Hindlimb muscle (tissue), 1 donor: Measurements from ENCODE around the gene CADM1. TPM values are rescaled to one million over a fixed set of nuclear protein-coding genes. Genes with fewer than 3 reads are reported as not detected.
A peak's percentile ranks its signal among the peaks of the same experiment; 100 is the strongest.
"Not testable (repeated sequence)": the region's sequence is repeated elsewhere in the genome, so short reads cannot be mapped to it uniquely, and the experiment has no call there.

Experiments
- DNase-seq: peaks from one replicate; pipeline ENCODE4 v3.0.0-alpha.2; 2013
- polyA plus RNA-seq: library from polyadenylated mRNA; unstranded; fragments of 120-200 nt; gene quantifications from one replicate; pipeline ENCODE4 v1.2.1, GENCODE V29; 2013; ENCODE audit not compliant: insufficient read length

Gene CADM1
- polyA plus RNA-seq, 1 donor = 23.1 TPM

DNA sequence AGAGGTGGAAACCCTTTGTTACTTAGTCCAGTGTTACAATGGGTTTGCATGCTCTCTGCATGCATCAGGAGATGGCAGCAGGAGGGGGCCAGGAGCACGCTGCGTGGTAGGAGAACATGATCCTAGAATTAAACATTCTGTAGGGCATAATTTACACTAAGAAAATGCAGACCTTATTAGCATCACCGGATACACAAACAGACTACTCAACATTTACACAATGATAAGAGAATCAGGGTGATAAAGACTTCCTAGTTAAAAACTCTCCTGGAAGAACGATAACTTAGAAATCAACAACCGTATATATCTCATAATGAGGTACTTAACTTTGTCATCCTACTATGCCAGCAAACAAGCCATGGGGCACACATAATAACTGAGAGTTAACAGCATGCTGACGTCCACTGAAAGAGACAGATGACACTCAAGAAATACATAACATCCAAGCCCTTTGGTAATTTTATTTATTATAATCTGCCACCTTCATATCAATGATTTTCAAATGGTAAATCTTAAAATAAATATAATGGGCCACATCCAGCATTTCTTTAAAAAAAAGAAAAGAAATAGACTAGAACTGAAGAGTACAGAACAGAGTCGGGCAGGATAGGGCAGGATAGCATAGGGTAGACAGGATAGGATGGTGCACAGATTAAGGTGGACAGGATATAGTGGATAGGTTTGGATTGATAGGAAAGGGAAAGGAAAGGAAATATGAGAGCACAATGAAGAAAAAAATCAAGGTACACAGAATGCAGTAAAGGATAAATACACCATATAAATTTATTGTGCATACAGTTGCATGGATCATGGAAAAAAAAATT lies 27.5 kb downstream of the CADM1 start:
- no peak for DNase-seq

DNA sequence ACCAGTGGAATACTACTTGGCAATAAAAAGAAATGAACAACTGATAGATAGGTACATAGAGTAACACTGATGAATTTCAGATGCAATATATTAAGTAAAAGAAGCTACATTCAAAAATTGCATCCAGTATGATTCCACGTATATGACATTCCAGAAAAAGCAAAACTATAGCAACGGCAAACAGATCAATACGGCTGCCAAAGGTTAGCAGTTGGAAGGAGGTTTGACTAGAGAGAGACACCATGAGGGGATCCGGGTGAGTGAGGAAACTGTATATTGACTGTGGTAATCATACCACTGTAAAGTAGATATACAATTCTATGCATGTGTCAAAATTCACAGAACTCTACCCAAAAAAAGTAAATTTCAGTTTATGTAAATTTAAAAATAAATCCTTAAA lies 28.7 kb downstream of the CADM1 start:
- DNase-seq = no peak

- not testable (repeated sequence) for DNase-seq
These were observed 29.9 kb downstream of the CADM1 start for GRCh38 chr11:115474306-115474705.

GRCh38 chr11:115473167-115473566 lies 31.0 kb downstream of the CADM1 start:
- DNase-seq = no peak

- DNase-seq = no peak
These were observed 32.8 kb downstream of the CADM1 start for GRCh38 chr11:115471367-115471766.

- no peak for DNase-seq
These were observed 33.3 kb downstream of the CADM1 start for GRCh38 chr11:115470928-115471327.

GRCh38 chr11:115469361-115469760 lies 34.9 kb downstream of the CADM1 start:
- DNase-seq = no peak

DNA sequence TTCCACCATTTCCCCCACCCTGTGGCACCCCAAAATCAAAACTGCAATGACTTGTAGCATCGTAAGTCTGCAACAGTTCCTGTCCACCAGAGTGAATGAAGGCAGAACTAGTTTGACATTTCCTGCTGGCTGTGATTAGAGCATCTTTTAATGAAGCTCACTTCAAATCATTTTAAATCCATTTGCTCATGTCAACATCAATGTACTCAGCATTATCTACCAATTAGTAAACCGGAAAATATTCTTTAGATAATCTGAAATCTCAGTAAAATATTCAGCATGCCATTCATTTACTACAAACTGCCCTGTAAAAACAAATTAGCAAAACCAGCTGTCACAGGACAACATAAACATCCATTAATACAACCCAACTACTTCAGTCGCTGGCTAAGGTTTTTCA lies 38.1 kb downstream of the CADM1 start:
- DNase-seq = no peak

DNA sequence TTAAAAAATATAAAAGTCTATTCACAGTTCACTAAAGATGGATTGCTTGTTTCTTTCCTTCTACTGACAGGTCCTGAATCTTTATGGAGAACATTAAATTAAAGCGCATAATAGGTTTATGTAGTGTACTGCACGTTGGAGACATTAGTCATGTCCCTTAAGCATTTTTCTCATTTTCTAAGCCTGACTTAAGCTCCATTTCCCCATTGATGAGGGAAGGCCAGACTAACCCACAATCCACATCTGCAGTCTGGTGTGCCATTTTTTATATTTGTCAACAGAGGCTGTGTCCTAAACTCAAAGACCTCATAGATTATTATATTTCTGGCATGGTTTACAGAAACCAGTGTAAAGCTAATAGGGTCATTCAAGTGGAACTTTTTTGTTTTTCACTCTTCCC lies 39.9 kb downstream of the CADM1 start:
- no peak for DNase-seq

DNA sequence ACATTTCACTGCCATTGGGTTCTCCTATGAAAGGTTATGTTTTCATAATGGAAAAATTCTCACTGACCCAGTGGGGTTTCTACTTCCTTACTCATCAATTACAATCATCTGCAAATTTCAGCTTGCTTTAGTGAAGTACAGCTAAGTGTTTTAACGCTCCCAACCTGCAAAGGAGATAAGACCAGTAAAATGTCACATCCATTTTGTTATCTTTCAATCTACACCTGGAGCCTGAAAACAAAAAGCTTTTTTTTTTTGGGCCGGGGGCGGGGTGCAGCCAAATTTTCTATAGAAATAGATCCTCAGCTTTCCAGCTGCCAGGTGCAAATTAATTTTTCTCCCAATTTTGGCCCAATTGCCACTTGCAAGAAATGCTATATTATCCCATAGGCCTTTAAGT lies 40.6 kb downstream of the CADM1 start:
- DNase-seq = no peak

- no peak for DNase-seq
These were observed 41.5 kb downstream of the CADM1 start for GRCh38 chr11:115462757-115463156.

GRCh38 chr11:115462004-115462541 lies 42.1 kb downstream of the CADM1 start:
- no peak for DNase-seq

DNA sequence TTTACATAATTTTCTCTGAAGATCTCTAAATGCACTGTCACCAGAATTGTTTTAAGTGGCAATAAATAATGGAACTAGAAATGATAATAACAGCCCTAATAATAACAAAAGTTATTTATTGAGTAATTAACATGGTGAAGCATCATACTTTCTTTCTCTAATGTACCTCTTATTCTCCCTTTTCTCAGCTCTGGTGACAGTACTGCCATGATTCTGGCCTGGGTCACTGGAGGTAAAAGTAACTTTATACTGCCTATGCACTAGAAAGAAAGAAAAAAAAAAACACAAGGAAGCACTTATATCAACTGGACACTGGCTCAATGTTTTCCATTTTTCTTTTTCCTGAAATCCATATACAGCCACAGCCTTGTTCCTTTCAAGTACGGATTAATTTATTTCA lies 43.7 kb downstream of the CADM1 start:
- DNase-seq = no peak

GRCh38 chr11:115459563-115459962 lies 44.7 kb downstream of the CADM1 start:
- no peak for DNase-seq

- DNase-seq = no peak
These were observed 45.3 kb downstream of the CADM1 start for GRCh38 chr11:115458877-115459276.

GRCh38 chr11:115456019-115456418 lies 48.2 kb downstream of the CADM1 start:
- DNase-seq = no peak

DNA sequence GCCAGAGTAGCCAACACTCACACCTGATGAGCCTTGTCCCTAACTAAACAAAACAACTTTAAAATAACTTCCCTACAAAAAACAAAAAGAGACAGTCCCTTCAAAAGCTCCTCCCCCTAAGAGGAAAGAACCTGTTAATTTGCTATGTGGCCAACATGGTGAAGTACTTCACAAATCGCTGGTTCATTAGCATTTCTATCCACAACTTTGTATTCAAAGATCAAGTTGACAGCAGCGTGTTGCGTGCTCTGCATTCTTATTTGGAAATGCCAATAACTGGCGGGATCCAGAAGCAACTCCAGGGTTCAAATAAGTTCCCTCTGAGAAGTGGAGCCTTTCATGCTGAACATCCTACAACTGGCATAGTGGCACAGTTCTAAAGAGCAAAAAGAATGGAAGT lies 48.6 kb downstream of the CADM1 start:
- no peak for DNase-seq

- DNase-seq = no peak
These were observed 49.7 kb downstream of the CADM1 start for GRCh38 chr11:115454525-115454924.

- DNase-seq = no peak
These were observed 50.3 kb downstream of the CADM1 start for GRCh38 chr11:115453693-115454490.

DNA sequence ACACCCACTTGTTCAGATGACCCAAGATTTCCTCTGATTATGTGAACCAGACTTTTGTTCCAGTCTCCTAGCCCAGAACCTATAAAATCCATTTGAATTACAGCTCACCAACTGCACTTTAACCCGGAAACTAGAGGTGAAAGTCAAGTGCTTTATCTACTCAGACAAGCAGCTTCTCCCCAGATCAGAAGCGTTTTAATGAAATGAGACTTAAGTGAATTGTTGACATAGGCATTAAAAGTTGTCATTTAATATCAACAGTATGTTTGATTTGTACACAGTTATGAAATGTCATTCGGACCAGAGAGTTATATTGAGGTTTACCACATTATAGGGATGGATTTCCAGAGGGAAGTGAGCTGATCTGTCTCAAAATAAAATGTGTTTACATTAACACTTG lies 52.0 kb downstream of the CADM1 start:
- no peak for DNase-seq

DNA sequence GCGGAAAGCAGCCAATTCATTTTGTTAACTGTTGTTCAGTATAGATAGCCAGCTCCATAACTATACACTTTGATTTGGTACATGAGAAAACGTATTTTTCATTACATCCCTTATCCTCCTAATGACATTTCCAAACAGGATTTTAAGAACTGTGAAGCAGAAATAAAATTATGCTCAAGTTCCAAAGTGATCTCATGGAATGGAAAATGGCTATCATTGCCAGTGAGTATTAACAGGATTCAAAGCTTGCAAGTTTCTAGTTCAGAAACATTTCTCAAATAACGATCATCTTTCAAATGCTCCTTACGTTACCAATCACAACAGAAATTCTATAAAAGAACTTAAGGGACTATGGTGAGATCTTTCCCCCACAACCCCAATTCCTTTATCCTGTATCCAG lies 53.7 kb downstream of the CADM1 start:
- peak; percentile 70 for DNase-seq

DNA sequence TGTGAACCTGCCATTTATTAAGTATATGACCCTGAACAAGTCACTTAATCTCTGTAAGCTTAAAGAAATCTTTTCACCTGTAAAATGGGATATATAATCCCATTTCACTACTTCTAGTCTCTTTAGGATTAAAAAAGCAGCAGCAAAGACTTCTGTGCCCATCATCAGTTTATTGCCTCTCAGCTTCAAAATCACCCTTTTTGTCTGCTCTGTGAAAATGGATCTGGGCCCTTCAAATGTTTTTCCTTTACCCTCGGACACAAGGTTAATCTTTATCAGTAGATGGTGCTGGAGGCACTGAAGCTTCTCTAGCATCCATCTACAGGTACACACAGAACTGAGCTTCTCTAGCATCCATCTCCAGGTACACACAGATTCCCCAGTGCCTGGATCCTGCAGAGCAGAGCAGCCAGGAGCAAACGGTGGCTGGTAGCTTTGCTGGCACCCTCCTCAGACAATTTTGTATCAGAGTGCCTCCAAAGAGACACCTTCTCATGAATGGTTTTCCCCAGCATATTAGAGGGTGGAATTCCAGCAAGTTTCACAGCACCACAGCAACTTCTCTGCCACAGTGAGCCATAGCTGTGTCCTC lies 56.8 kb downstream of the CADM1 start:
- no peak for DNase-seq

GRCh38 chr11:115446214-115446613 lies 58.0 kb downstream of the CADM1 start:
- DNase-seq = no peak
